Measurements from ENCODE around the gene FBLL1. TPM values are rescaled to one million over a fixed set of nuclear protein-coding genes. Genes with fewer than 3 reads are reported as not detected.
"Not testable (repeated sequence)": the region's sequence is repeated elsewhere in the genome, so short reads cannot be mapped to it uniquely, and the experiment has no call there.

The FBLL1 gene
- polyA plus RNA-seq, 2 donors = 0.09 TPM; not detected in 1

DNA sequence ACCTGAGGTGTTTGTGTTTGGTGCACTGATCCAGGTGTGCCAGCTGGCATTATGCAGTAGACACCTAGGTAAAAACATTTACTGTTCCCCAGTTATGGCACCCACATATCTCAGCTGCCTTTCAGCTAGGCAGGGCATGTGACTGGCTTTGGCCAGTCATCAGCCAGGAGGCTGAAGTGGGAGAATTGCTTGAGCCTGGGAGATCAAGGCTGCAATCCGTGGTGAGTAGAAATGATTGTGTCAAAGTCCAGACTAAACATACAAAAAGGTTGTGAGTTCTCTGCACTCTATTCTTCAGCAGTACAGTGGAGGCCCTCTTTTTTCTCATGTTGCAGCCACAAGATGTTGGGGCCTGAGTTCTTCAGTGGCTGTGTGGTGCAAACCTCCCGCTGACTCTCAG is 3.2 kb upstream of the FBLL1 start:
- H3K27me3 ChIP-seq (ENCODE audit: control insufficient read depth in 1 of 2, insufficient read depth in 2 of 2, low read length in 2 of 2) = peaks cover 4 to 11% of the 10 kb centered on the region in 2 donors

DNA sequence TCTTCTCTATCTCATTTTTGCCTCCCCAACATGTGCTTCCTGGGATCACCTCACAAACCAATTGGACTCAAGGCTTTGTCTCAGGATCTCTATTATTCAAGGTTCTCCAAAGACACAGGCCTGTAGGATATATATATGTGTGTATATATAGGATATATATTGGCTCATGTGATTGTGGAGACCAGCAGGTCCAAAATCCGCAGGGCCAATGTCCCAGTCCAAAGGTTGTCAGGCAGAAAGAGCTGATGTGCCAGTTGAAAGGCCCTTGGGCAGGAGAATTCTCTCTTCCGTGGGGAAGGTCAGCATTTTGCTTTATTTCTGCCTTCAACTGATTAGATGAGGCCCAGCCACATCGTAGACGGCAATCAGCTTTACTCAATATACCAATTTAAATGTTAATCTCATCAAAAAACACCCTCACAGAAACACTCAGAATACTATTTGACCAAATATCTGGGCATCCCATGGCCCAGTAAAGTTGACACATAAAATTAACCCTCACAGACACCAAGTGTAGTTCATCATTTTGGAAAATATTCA is 1.3 kb upstream of the FBLL1 start:
- Histone ChIP-seq H3K27ac (ENCODE audit: low read depth in 2 of 2, low read length in 1 of 2) (no peak overlapping the region), H3K4me1 (ENCODE audit: control insufficient read depth in 2 of 2, insufficient read depth in 2 of 2, low read length in 1 of 2) (peaks cover 11 to 12% of the 10 kb centered on the region in 2 donors), H3K36me3 (ENCODE audit: control insufficient read depth in 2 of 2, insufficient read depth in 2 of 2, low read length in 1 of 2) (no peaks in the 10 kb centered on the region), H3K9me3 (ENCODE audit: control insufficient read depth in 2 of 2, insufficient read depth in 1 of 2, low read depth in 1 of 2, low read length in 1 of 2) (peaks cover 3 to 8% of the 10 kb centered on the region in 2 donors), H3K4me3 (ENCODE audit: low read depth in 1 of 2, low read length in 2 of 2) (no peak overlapping the region), H3K27me3 (ENCODE audit: control insufficient read depth in 1 of 2, insufficient read depth in 2 of 2, low read length in 2 of 2) (peaks cover 4 to 11% of the 10 kb centered on the region in 2 donors)
- WGBS, 2 donors = 81 to 89% methylated on average over 4 of the region's 4 CpGs

More for the DNA sequence above, 3.2 kb upstream of the FBLL1 start:
- Histone ChIP-seq H3K36me3 (ENCODE audit: control insufficient read depth in 2 of 2, insufficient read depth in 2 of 2, low read length in 1 of 2) (no peaks in the 10 kb centered on the region), H3K27ac (ENCODE audit: low read depth in 2 of 2, low read length in 1 of 2) (no peak overlapping the region), H3K4me1 (ENCODE audit: control insufficient read depth in 2 of 2, insufficient read depth in 2 of 2, low read length in 1 of 2) (peaks cover 11 to 12% of the 10 kb centered on the region in 2 donors), H3K4me3 (ENCODE audit: low read depth in 1 of 2, low read length in 2 of 2) (no peak overlapping the region), H3K9me3 (ENCODE audit: control insufficient read depth in 2 of 2, insufficient read depth in 1 of 2, low read depth in 1 of 2, low read length in 1 of 2) (peaks cover 3 to 8% of the 10 kb centered on the region in 2 donors)
- WGBS, 2 donors = 65 to 77% methylated on average over 2 of the region's 2 CpGs

DNA sequence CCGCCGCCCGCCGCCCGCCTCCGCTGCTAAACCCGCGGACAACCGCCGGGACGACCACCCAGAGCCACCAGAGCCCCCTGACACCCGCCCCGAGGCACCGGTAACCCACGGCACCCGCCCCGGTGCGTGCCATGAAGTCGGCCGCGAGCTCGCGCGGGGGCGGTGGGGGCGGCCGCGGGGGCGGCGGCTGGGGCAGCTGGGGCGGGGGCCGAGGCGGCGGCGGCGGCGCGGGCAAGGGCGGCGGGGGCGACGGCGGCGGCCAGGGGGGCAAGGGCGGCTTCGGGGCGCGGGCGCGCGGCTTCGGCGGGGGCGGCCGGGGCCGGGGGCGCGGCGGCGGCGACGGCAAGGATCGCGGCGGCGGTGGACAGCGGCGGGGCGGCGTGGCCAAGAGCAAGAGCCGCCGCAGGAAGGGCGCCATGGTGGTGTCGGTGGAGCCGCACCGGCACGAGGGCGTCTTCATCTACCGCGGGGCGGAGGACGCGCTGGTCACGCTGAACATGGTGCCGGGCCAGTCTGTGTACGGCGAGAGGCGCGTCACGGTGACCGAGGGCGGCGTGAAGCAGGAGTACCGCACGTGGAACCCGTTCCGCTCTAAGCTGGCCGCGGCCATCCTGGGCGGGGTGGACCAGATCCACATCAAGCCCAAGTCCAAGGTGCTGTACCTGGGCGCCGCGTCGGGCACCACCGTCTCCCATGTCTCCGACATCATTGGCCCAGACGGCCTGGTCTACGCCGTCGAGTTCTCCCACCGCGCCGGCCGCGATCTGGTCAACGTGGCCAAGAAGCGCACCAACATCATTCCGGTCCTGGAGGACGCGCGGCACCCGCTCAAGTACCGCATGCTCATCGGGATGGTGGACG is 499 bp downstream of the FBLL1 start:
- peaks cover 3 to 8% of the 10 kb centered on the region in 2 donors for H3K9me3 ChIP-seq (ENCODE audit: control insufficient read depth in 2 of 2, insufficient read depth in 1 of 2, low read depth in 1 of 2, low read length in 1 of 2)
- WGBS, 2 donors = 16 to 19% methylated on average over 96 to 125 of the region's 125 CpGs
- peak overlapping the region; percentile 36 to 59 for H3K4me3 ChIP-seq (ENCODE audit: low read depth in 1 of 2, low read length in 2 of 2)
- peaks cover 11 to 12% of the 10 kb centered on the region in 2 donors for H3K4me1 ChIP-seq (ENCODE audit: control insufficient read depth in 2 of 2, insufficient read depth in 2 of 2, low read length in 1 of 2)
- H3K27me3 ChIP-seq (ENCODE audit: control insufficient read depth in 1 of 2, insufficient read depth in 2 of 2, low read length in 2 of 2) = peaks cover 4 to 11% of the 10 kb centered on the region in 2 donors
- H3K27ac ChIP-seq (ENCODE audit: low read depth in 2 of 2, low read length in 1 of 2) = no peak overlapping the region
- no peaks in the 10 kb centered on the region for H3K36me3 ChIP-seq (ENCODE audit: control insufficient read depth in 2 of 2, insufficient read depth in 2 of 2, low read length in 1 of 2)

DNA sequence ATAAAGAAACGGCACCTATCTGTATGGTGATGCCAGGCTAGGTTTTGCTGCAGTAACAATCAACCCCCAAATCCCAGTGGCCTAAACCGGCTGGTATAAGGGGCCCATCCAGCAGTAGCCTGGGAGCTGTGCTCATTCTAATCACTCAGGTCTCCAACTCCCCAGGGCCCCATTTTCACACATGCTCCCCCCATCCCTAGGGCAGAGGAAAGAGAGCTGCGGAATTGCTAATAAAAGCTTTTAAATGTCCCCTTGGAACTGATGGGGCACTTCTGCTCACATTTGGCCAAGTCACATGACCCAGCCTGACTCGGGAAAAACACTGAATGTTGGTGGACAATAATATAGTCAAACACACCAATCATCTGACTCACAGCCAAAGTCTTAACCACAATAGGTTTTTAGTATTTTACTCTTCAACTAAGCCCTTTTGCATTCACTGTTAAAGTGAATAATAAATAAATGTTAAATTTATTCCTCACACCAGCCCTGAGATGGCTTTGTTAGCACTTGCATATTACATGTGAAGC is 1.6 kb downstream of the FBLL1 start:
- Histone ChIP-seq H3K9me3 (ENCODE audit: control insufficient read depth in 2 of 2, insufficient read depth in 1 of 2, low read depth in 1 of 2, low read length in 1 of 2) (peaks cover 3 to 8% of the 10 kb centered on the region in 2 donors), H3K27ac (ENCODE audit: low read depth in 2 of 2, low read length in 1 of 2) (no peak overlapping the region), H3K36me3 (ENCODE audit: control insufficient read depth in 2 of 2, insufficient read depth in 2 of 2, low read length in 1 of 2) (no peaks in the 10 kb centered on the region), H3K4me1 (ENCODE audit: control insufficient read depth in 2 of 2, insufficient read depth in 2 of 2, low read length in 1 of 2) (peaks cover 11 to 12% of the 10 kb centered on the region in 2 donors), H3K27me3 (ENCODE audit: control insufficient read depth in 1 of 2, insufficient read depth in 2 of 2, low read length in 2 of 2) (peaks cover 4 to 11% of the 10 kb centered on the region in 2 donors), H3K4me3 (ENCODE audit: low read depth in 1 of 2, low read length in 2 of 2) (no peak overlapping the region)
- 74 to 75% methylated on average over 4 of the region's 4 CpGs for WGBS, 2 donors

DNA sequence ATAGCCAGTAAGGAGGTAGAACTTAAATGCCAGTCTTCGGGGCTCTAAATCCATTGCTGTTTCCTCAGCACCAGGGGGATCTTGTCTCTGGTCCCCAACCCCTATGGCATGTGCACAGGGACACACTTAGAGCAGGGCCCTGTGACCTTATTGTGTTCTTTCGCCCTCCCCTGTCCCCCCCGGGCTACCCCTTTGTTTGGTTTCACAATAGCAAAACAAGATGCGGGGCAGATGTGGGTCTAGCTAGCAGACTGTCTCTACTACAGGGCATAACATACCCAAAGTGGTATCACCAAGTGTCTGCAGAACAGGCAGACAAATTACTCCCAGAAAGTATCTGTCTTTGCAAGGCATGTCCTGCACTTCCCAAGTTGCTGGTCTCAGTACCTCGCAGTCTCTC is 2.1 kb downstream of the FBLL1 start:
- Histone ChIP-seq H3K36me3 (ENCODE audit: control insufficient read depth in 2 of 2, insufficient read depth in 2 of 2, low read length in 1 of 2) (no peaks in the 10 kb centered on the region), H3K27ac (ENCODE audit: low read depth in 2 of 2, low read length in 1 of 2) (no peak overlapping the region), H3K4me1 (ENCODE audit: control insufficient read depth in 2 of 2, insufficient read depth in 2 of 2, low read length in 1 of 2) (peaks cover 11 to 12% of the 10 kb centered on the region in 2 donors), H3K4me3 (ENCODE audit: low read depth in 1 of 2, low read length in 2 of 2) (no peak overlapping the region), H3K27me3 (ENCODE audit: control insufficient read depth in 1 of 2, insufficient read depth in 2 of 2, low read length in 2 of 2) (peaks cover 4 to 11% of the 10 kb centered on the region in 2 donors), H3K9me3 (ENCODE audit: control insufficient read depth in 2 of 2, insufficient read depth in 1 of 2, low read depth in 1 of 2, low read length in 1 of 2) (peaks cover 3 to 8% of the 10 kb centered on the region in 2 donors)
- WGBS, 2 donors = 84 to 89% methylated on average over 5 of the region's 5 CpGs

DNA sequence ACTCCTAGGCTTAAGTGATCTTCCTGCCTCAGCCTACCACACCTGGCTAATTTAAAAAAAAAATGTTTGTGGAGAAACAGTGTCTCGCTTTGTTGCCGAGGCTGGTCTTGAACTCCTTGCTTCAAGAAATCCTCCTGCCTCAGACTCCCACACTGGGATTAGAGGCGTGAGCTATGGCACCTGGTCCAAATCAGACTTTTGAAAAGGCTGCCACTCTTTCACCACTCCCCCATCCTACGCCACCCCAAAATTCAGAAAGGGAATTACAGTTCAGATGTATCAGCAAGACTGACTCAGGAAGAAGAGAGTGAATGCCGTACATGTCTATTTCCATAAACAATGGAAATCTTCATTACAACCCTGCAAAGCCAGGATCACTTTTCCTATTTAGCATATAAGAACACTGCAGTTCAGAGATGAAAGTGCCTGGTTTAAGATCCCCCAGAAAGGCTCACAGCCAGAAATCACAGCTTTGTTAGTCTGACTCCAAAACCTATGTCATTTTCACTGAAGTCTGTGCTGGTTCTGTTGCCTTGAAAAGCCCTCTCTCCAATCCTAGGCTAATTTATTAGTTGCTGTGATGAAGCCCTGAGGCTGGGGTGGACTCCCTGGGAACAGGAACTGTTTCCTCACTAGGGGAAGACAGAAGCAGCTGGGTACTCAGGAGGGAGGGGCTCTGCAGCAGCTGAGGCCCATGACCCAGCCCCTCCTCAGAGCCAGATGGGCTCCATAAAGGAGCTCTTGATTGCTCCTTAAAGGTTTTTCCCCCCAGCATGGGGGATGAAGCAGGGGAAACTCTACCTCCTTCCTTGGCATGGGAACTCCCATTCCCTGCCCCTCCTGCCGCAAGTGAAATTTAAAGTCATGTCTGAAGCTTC is 3.1 kb downstream of the FBLL1 start:
- WGBS, 2 donors = 71 to 76% methylated on average over 6 of the region's 6 CpGs
- peaks cover 11 to 12% of the 10 kb centered on the region in 2 donors for H3K4me1 ChIP-seq (ENCODE audit: control insufficient read depth in 2 of 2, insufficient read depth in 2 of 2, low read length in 1 of 2)
- H3K9me3 ChIP-seq (ENCODE audit: control insufficient read depth in 2 of 2, insufficient read depth in 1 of 2, low read depth in 1 of 2, low read length in 1 of 2) = peaks cover 3 to 8% of the 10 kb centered on the region in 2 donors
- H3K27ac ChIP-seq (ENCODE audit: low read depth in 2 of 2, low read length in 1 of 2) = no peak overlapping the region
- H3K36me3 ChIP-seq (ENCODE audit: control insufficient read depth in 2 of 2, insufficient read depth in 2 of 2, low read length in 1 of 2) = no peaks in the 10 kb centered on the region
- H3K27me3 ChIP-seq (ENCODE audit: control insufficient read depth in 1 of 2, insufficient read depth in 2 of 2, low read length in 2 of 2) = peaks cover 4 to 11% of the 10 kb centered on the region in 2 donors
- no peak overlapping the region for H3K4me3 ChIP-seq (ENCODE audit: low read depth in 1 of 2, low read length in 2 of 2)

DNA sequence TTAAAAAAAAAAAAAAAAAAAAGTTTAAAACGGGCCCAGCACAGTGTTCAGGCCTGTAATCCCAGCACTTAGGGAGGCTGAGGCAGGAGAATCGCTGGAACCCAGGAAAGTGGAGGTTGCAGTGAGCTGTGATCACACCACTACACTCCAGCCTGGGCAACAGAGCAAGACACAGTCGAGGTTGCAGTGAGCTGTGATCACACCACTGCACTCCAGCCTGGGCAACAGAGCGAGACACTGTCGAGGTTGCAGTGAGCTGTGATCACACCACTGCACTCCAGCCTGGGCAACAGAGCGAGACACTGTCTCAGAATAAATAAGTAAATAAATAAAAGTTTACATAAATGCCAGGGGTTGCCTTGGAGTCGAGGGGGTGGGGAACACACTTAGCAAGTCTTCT is 5.2 kb downstream of the FBLL1 start:
- 82 to 83% methylated on average over 7 of the region's 7 CpGs for WGBS, 2 donors
- not testable (repeated sequence) for H3K27ac ChIP-seq (ENCODE audit: low read depth in 2 of 2, low read length in 1 of 2); H3K27me3 ChIP-seq (ENCODE audit: control insufficient read depth in 1 of 2, insufficient read depth in 2 of 2, low read length in 2 of 2); H3K4me3 ChIP-seq (ENCODE audit: low read depth in 1 of 2, low read length in 2 of 2); H3K36me3 ChIP-seq (ENCODE audit: control insufficient read depth in 2 of 2, insufficient read depth in 2 of 2, low read length in 1 of 2); H3K9me3 ChIP-seq (ENCODE audit: control insufficient read depth in 2 of 2, insufficient read depth in 1 of 2, low read depth in 1 of 2, low read length in 1 of 2); H3K4me1 ChIP-seq (ENCODE audit: control insufficient read depth in 2 of 2, insufficient read depth in 2 of 2, low read length in 1 of 2)

DNA sequence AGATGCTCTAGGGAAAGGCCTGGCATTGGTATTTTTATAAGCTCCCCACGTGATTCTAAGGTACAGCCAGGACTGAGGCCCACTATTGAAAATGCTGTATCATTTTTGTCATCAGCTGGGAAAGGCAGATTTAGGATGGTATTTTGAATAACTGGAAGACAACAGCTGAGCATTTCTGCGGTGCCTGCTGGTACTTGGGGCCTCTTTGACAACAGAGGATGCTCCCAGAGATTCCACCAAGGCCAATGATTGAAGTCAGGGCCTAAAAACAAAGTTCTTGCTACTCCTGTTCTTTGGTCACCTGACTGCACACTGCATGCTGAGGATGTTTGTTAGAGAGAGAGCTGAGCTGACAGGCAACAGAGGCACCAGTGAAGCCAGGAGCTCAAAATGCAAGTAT is 8.1 kb downstream of the FBLL1 start:
- no peaks in the 10 kb centered on the region for H3K36me3 ChIP-seq (ENCODE audit: control insufficient read depth in 2 of 2, insufficient read depth in 2 of 2, low read length in 1 of 2)
- H3K4me1 ChIP-seq (ENCODE audit: control insufficient read depth in 2 of 2, insufficient read depth in 2 of 2, low read length in 1 of 2) = no peaks in the 10 kb centered on the region
- no peak overlapping the region for H3K4me3 ChIP-seq (ENCODE audit: low read depth in 1 of 2, low read length in 2 of 2)
- no peak overlapping the region for H3K27ac ChIP-seq (ENCODE audit: low read depth in 2 of 2, low read length in 1 of 2)
- no peaks in the 10 kb centered on the region for H3K27me3 ChIP-seq (ENCODE audit: control insufficient read depth in 1 of 2, insufficient read depth in 2 of 2, low read length in 2 of 2)
- WGBS, 2 donors = 60 to 65% methylated on average over 2 of the region's 2 CpGs
- H3K9me3 ChIP-seq (ENCODE audit: control insufficient read depth in 2 of 2, insufficient read depth in 1 of 2, low read depth in 1 of 2, low read length in 1 of 2) = no peaks in the 10 kb centered on the region

DNA sequence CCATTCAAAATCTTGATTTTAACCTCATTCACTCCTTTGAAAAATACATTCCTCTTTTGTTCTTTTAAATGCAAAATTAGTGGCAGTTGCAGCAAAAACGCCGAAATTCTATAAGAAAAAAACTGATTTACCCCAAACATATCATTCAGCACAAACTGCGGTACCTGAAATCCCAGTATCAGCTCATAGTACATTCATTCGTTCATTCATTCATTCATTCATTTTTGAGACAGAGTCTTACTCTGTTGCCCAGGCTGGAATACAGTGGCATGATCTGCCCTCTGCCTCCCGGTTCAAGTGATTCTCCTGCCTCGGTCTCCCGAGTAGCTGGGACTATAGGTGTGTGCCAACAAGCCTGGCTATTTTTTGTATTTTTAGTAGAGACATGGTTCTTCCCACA is 20.4 kb downstream of the FBLL1 start:
- Histone ChIP-seq H3K27ac (ENCODE audit: low read depth in 2 of 2, low read length in 1 of 2) (no peak overlapping the region), H3K9me3 (ENCODE audit: control insufficient read depth in 2 of 2, insufficient read depth in 1 of 2, low read depth in 1 of 2, low read length in 1 of 2) (no peaks in the 10 kb centered on the region), H3K4me3 (ENCODE audit: low read depth in 1 of 2, low read length in 2 of 2) (no peak overlapping the region), H3K27me3 (ENCODE audit: control insufficient read depth in 1 of 2, insufficient read depth in 2 of 2, low read length in 2 of 2) (no peaks in the 10 kb centered on the region), H3K4me1 (ENCODE audit: control insufficient read depth in 2 of 2, insufficient read depth in 2 of 2, low read length in 1 of 2) (no peaks in the 10 kb centered on the region), H3K36me3 (ENCODE audit: control insufficient read depth in 2 of 2, insufficient read depth in 2 of 2, low read length in 1 of 2) (peaks cover 4 to 5% of the 10 kb centered on the region in 2 donors)
- WGBS, 2 donors = 96 to 99% methylated on average over 7 of the region's 7 CpGs

All from esophagus (tissue), 2 donors.